ENCODE data around the gene CST2.

- no peak for TF ChIP-seq HDAC2 (IDR thresholded peaks at IDR 0.05)
- no peak for TF ChIP-seq CEBPB (IDR thresholded peaks at IDR 0.05)
- no peak for TF ChIP-seq CBX2 (IDR thresholded peaks at IDR 0.05; ENCODE audit: borderline replicate concordance, low read depth)
- no peak for TF ChIP-seq POLR2A (IDR thresholded peaks at IDR 0.05; ENCODE audit: low read length)
- no peak for TF ChIP-seq CTCF (IDR thresholded peaks at IDR 0.05)
- TF ChIP-seq MAX (IDR thresholded peaks at IDR 0.05): no peak
- no peak for TF ChIP-seq POLR2AphosphoS2 (conservative IDR thresholded peaks at IDR 0.05; ENCODE audit: low read length)
- no peak for TF ChIP-seq ZNF302 (CRISPR knock-in tag; IDR thresholded peaks at IDR 0.05)
- TF ChIP-seq RFX5 (IDR thresholded peaks at IDR 0.05): no peak
- TF ChIP-seq JUN (IDR thresholded peaks at IDR 0.05): no peak
- no peak for TF ChIP-seq USF2 (IDR thresholded peaks at IDR 0.05)
- TF ChIP-seq FOXS1 (CRISPR knock-in tag; IDR thresholded peaks at IDR 0.05): no peak
- TF ChIP-seq MAZ (IDR thresholded peaks at IDR 0.05; ENCODE audit: borderline replicate concordance, low read depth, low read length): no peak
- TF ChIP-seq KDM1A (IDR thresholded peaks at IDR 0.05; ENCODE audit: low read depth): no peak
Observed at GRCh38 chr20:23823621-23824324, 2.8 kb downstream of the CST2 start.

Measured in A549 (cell line).